Hepatocyte (in vitro differentiated cells): ENCODE measurements around the gene FMO1. TPM values are rescaled to one million over a fixed set of nuclear protein-coding genes. Genes with fewer than 3 reads are reported as not detected.

ENCODE experiments used
- DNase-seq: peaks from one replicate; pipeline ENCODE4 v3.0.0-alpha.2; 2016; ENCODE audit warnings: low spot score
- H2AFZ ChIP-seq: fragments of 200-600 bp; sonication (generic); 2 replicates; pipeline ENCODE4 v1.6.0; 2016; ENCODE audit warnings: antibody characterized with exemption, mild to moderate bottlenecking
- H3K27ac ChIP-seq: fragments of 200-600 bp; sonication (generic); 2 replicates; pipeline ENCODE4 v1.5.1; 2016; ENCODE audit warnings: mild to moderate bottlenecking
- H3K27me3 ChIP-seq: fragments of 200-600 bp; sonication (generic); 2 replicates; pipeline ENCODE4 v1.6.1; 2016
- H3K36me3 ChIP-seq: fragments of 200-600 bp; sonication (generic); replicated peaks from 2 replicates; pipeline ENCODE4 v1.5.1; 2016; ENCODE audit warnings: low read depth; ENCODE audit not compliant: insufficient read depth
- H3K4me1 ChIP-seq: fragments of 200-600 bp; sonication (generic); 2 replicates; pipeline ENCODE4 v1.5.1; 2016; ENCODE audit warnings: mild to moderate bottlenecking, moderate library complexity; ENCODE audit not compliant: insufficient read depth
- H3K4me2 ChIP-seq: fragments of 200-600 bp; sonication (generic); 2 replicates; pipeline ENCODE4 v1.6.0; 2016
- H3K4me3 ChIP-seq: fragments of 200-600 bp; sonication (generic); 2 replicates; pipeline ENCODE4 v1.5.1; 2016; ENCODE audit warnings: mild to moderate bottlenecking
- H3K79me2 ChIP-seq: fragments of 200-600 bp; sonication (generic); 2 replicates; pipeline ENCODE4 v1.6.0; 2017; ENCODE audit warnings: mild to moderate bottlenecking
- H3K9me2 ChIP-seq: fragments of 200-600 bp; sonication (generic); replicated peaks from 2 replicates; pipeline ENCODE4 v1.6.0; 2017; ENCODE audit warnings: mild to moderate bottlenecking; ENCODE audit not compliant: insufficient read depth
- H3K9me3 ChIP-seq: fragments of 200-600 bp; sonication (generic); 2 replicates; pipeline ENCODE4 v1.5.1; 2016; ENCODE audit warnings: low read depth, mild to moderate bottlenecking
- H4K20me1 ChIP-seq: fragments of 200-600 bp; sonication (generic); 2 replicates; pipeline ENCODE4 v1.6.0; 2016; ENCODE audit warnings: mild to moderate bottlenecking; ENCODE audit not compliant: insufficient read depth, poor library complexity, severe bottlenecking
- CTCF ChIP-seq: fragments of 200-600 bp; sonication (generic); IDR thresholded peaks from 2 replicates; pipeline ENCODE4 v1.5.1; 2016; ENCODE audit warnings: antibody characterized with exemption, mild to moderate bottlenecking; ENCODE audit not compliant: poor library complexity
- EZH2 ChIP-seq: fragments of 200-600 bp; sonication (generic); IDR thresholded peaks from 2 replicates; pipeline ENCODE4 v1.6.1; 2016; ENCODE audit warnings: antibody characterized with exemption, mild to moderate bottlenecking, borderline replicate concordance
- EZH2phosphoT487 ChIP-seq: fragments of 200-600 bp; sonication (generic); IDR thresholded peaks from one replicate; pipeline ENCODE4 v1.6.1; 2018; ENCODE audit warnings: antibody characterized with exemption, mild to moderate bottlenecking, low read depth, moderate library complexity; ENCODE audit not compliant: unreplicated experiment, severe bottlenecking
- WGBS: methylation state at CpG from one replicate; pipeline ENCODE4 v1.1.6; 2016; ENCODE audit warnings: low lambda C conversion rate; ENCODE audit errors: missing lambda C conversion rate; 5-methylcytosine and 5-hydroxymethylcytosine counted together
- polyA plus RNA-seq: library from polyadenylated mRNA; unstranded; fragments of >200 nt; fragmentation: Nextera tagmentation; extraction: Ambion mirVana; gene quantifications from 2 replicates; pipeline ENCODE4 v1.2.1, GENCODE V29; 2016
- total RNA-seq: library from RNA; depleted of rRNA; stranded (reverse); fragments of >200 nt; gene quantifications from 2 replicates; pipeline ENCODE4 v1.2.3, GENCODE V29; 2014

FMO1 gene
- total and polyA plus RNA-seq, 2 experiments from 2014 or later = 51.2 to 79.6 TPM

- H3K79me2 ChIP-seq = no peaks in the 10 kb centered on the region
- no peaks in the 10 kb centered on the region for H3K27me3 ChIP-seq
- TF ChIP-seq EZH2 (no peak), EZH2phosphoT487 (no peak), CTCF (no peak)
- no peaks in the 10 kb centered on the region for H3K9me3 ChIP-seq
- no peaks in the 10 kb centered on the region for H3K4me1 ChIP-seq
- no peak overlapping the region for H2AFZ ChIP-seq
- H3K27ac ChIP-seq = no peak overlapping the region
- H3K4me3 ChIP-seq = no peak overlapping the region
- no peaks in the 10 kb centered on the region for H3K36me3 ChIP-seq
- DNase-seq = no peak
- WGBS = 86% methylated on average over 3 of the region's 3 CpGs
- H4K20me1 ChIP-seq = no peaks in the 10 kb centered on the region
- H3K4me2 ChIP-seq = no peak overlapping the region
- no peaks in the 10 kb centered on the region for H3K9me2 ChIP-seq
Measured at GRCh38 chr1:171295821-171296220, 47.5 kb downstream of the FMO1 start.

- Histone ChIP-seq H3K27me3 (no peaks in the 10 kb centered on the region), H4K20me1 (no peaks in the 10 kb centered on the region), H3K27ac (no peak overlapping the region), H3K9me3 (no peaks in the 10 kb centered on the region), H3K36me3 (no peaks in the 10 kb centered on the region), H3K9me2 (no peaks in the 10 kb centered on the region), H2AFZ (no peak overlapping the region), H3K4me3 (no peak overlapping the region), H3K79me2 (no peaks in the 10 kb centered on the region), H3K4me2 (no peak overlapping the region), H3K4me1 (no peaks in the 10 kb centered on the region)
- TF ChIP-seq CTCF (no peak), EZH2phosphoT487 (no peak)
- DNase-seq = no peak
- 89% methylated on average over 2 of the region's 2 CpGs for WGBS
Measured at GRCh38 chr1:171296897-171297296, 48.6 kb downstream of the FMO1 start.

GRCh38 chr1:171298696-171299095 is 50.4 kb downstream of the FMO1 start:
- no peak for DNase-seq
- no peaks in the 10 kb centered on the region for H4K20me1 ChIP-seq
- H3K36me3 ChIP-seq = no peaks in the 10 kb centered on the region
- no peak overlapping the region for H3K27ac ChIP-seq
- no peak overlapping the region for H2AFZ ChIP-seq
- no peaks in the 10 kb centered on the region for H3K9me3 ChIP-seq
- WGBS = 78% methylated on average over 4 of the region's 4 CpGs
- no peaks in the 10 kb centered on the region for H3K9me2 ChIP-seq
- no peaks in the 10 kb centered on the region for H3K79me2 ChIP-seq
- H3K4me3 ChIP-seq = no peak overlapping the region
- H3K4me1 ChIP-seq = no peaks in the 10 kb centered on the region
- no peaks in the 10 kb centered on the region for H3K27me3 ChIP-seq
- no peak overlapping the region for H3K4me2 ChIP-seq
- TF ChIP-seq EZH2phosphoT487 (no peak), CTCF (no peak), EZH2 (no peak)

- no peak overlapping the region for H3K4me2 ChIP-seq
- TF ChIP-seq EZH2phosphoT487 (no peak), EZH2 (no peak), CTCF (no peak)
- no peak overlapping the region for H2AFZ ChIP-seq
- DNase-seq = no peak
- no peaks in the 10 kb centered on the region for H3K4me1 ChIP-seq
- H3K9me2 ChIP-seq = no peaks in the 10 kb centered on the region
- H3K27me3 ChIP-seq = no peaks in the 10 kb centered on the region
- H3K9me3 ChIP-seq = no peaks in the 10 kb centered on the region
- WGBS = 88% methylated on average over 2 of the region's 2 CpGs
- H3K4me3 ChIP-seq = no peak overlapping the region
- no peak overlapping the region for H3K27ac ChIP-seq
- no peaks in the 10 kb centered on the region for H4K20me1 ChIP-seq
- no peaks in the 10 kb centered on the region for H3K36me3 ChIP-seq
- H3K79me2 ChIP-seq = no peaks in the 10 kb centered on the region
Measured at GRCh38 chr1:171299342-171299741, 51.0 kb downstream of the FMO1 start.
